OCI-LY1 (cell line): ENCODE measurements around the gene FIBP.

Experiments
- EZH2 ChIP-seq: fragments of 200-600 bp; sonication (generic), shearing (Covaris generic); IDR thresholded peaks from 2 replicates; pipeline ENCODE4 v1.8.0; 2017; ENCODE audit warnings: borderline replicate concordance, mixed run types, mild to moderate bottlenecking, antibody characterized with exemption, low read length, moderate library complexity, mixed read lengths
- TF ChIP-seq, protein P1 (sequence below): fragments of 200-600 bp; sonication (generic), shearing (Covaris generic); IDR thresholded peaks from 2 replicates; pipeline ENCODE4 v1.5.1; 2017; ENCODE audit warnings: mild to moderate bottlenecking, antibody characterized with exemption, low read length, moderate library complexity, mixed read lengths

DNA sequence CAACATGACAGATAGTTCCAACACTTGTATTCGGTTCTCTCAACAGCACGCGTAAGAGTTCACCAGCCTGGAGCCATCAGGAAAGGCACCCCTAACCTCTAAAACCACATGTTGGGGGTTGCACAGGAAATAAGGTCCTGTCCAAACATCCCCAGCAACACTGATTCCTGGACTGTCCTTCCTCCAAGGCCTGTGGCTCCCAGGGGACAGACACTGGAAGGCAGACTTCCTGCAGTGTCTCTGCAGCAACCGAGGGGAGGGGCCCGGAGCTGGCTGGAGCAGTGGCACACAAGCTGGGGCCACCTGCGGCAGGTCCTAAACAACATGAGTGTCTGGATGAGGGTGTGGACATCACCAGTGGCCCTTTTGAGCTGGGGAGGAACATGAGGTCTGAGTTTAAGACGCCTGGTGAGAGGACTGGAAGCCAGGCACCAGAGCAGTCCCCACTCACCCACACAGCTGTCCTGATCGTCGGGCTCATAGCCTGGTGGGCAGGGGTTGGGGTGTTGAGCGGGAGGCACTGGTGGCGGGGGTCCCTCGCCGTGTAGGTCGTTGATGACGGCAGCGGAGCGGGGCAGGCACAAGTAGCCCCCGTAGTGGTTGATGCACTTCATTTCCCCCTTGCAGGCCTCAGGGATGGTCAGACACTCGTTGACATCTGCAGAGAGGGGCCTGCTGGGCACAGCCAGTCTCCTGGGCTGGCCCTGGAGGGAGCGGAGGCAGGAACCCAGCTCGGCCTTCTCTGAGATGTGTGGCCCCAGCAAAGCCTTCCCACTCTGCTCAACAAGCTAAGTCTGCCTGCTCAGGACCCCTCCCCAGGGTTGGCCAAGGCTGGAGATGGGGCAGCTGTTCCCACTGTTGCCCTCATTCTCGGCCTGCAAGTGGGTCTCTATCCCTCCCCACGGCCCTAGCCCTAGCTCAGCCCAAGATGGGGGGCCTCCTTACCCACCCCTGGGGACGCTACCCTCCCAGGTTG, 17.3 kb downstream of the FIBP start:
- TF ChIP-seq, protein P1, sequence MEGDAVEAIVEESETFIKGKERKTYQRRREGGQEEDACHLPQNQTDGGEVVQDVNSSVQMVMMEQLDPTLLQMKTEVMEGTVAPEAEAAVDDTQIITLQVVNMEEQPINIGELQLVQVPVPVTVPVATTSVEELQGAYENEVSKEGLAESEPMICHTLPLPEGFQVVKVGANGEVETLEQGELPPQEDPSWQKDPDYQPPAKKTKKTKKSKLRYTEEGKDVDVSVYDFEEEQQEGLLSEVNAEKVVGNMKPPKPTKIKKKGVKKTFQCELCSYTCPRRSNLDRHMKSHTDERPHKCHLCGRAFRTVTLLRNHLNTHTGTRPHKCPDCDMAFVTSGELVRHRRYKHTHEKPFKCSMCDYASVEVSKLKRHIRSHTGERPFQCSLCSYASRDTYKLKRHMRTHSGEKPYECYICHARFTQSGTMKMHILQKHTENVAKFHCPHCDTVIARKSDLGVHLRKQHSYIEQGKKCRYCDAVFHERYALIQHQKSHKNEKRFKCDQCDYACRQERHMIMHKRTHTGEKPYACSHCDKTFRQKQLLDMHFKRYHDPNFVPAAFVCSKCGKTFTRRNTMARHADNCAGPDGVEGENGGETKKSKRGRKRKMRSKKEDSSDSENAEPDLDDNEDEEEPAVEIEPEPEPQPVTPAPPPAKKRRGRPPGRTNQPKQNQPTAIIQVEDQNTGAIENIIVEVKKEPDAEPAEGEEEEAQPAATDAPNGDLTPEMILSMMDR, result no peak
- TF ChIP-seq EZH2, result no peak
